ENCODE data around the gene GPR89B. TPM values are rescaled to one million over a fixed set of nuclear protein-coding genes. Genes with fewer than 3 reads are reported as not detected.
A peak's percentile ranks its signal among the peaks of the same experiment; 100 is the strongest.
"Not testable (repeated sequence)": the region's sequence is repeated elsewhere in the genome, so short reads cannot be mapped to it uniquely, and the experiment has no call there.

The GPR89B gene
- total RNA-seq, 1 experiment from 2014 or later = 20.1 TPM

DNA sequence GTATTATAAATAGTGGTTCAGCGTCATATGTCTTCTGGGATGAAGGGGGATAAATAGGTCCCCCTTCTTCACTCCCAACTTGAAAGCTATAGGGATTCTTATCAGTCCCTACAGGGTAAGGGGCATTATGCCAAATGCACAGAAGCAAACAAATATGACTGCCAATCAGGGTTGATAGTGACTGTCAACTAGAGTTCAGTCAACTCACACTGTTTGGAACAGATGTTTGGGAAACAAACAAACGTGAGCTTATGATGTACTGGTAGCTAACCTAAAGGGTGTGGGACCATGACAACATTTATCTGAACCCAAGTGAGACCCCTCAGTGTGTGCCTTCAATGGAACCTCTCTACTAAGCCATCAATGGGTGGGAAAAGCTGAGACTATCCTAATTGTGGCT is 67.9 kb downstream of the GPR89B start:
- DNase-seq, H3K4me3 ChIP-seq, H3K36me3 ChIP-seq, H3K9me3 ChIP-seq, H3K27me3 ChIP-seq: not testable (repeated sequence)

GRCh38 chr1:148007724-148008123 is 79.5 kb downstream of the GPR89B start:
- H3K4me3 ChIP-seq, H3K9me3 ChIP-seq, DNase-seq: not testable (repeated sequence)

DNA sequence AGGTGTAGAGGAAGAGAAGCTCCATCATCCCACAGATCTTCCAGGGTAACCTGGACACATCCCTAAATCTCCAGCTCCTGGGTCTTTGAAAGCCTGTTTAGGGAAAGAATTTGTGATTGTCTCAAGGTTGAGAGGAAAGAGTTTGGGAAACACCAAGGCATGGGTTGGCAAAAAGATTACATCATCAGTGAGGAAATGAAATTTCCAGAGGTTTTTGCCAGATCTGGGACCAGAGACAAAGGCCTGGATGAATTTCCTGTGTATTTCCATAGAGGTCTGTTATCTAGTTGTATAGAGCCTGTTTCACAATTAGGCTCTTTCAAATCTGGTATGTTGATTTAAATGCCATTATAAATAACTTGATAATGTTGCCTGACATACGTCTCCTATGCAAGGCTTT is 82.3 kb downstream of the GPR89B start:
- no peak overlapping the region for H3K4me3 ChIP-seq
- no peak for DNase-seq
- H3K9me3 ChIP-seq = no peaks in the 10 kb centered on the region
- H3K27me3 ChIP-seq = no peaks in the 10 kb centered on the region
- H3K36me3 ChIP-seq = no peaks in the 10 kb centered on the region

More at GRCh38 chr1:148007724-148008123, 79.5 kb downstream of the GPR89B start:
- H3K27me3 ChIP-seq, H3K36me3 ChIP-seq: not testable (repeated sequence)

GRCh38 chr1:148013177-148014144 is 85.2 kb downstream of the GPR89B start:
- not testable (repeated sequence) for H3K27me3 ChIP-seq, H3K9me3 ChIP-seq, H3K36me3 ChIP-seq, DNase-seq, H3K4me3 ChIP-seq

- not testable (repeated sequence) for H3K9me3 ChIP-seq, H3K27me3 ChIP-seq, H3K36me3 ChIP-seq
- DNase-seq = peak; percentile 11
- H3K4me3 ChIP-seq = peak overlapping the region; percentile 26
Measured at GRCh38 chr1:148014289-148015200, 86.3 kb downstream of the GPR89B start.

GRCh38 chr1:148024918-148025317 is 96.7 kb downstream of the GPR89B start:
- H3K4me3 ChIP-seq, H3K36me3 ChIP-seq, H3K27me3 ChIP-seq, DNase-seq, H3K9me3 ChIP-seq: not testable (repeated sequence)

DNA sequence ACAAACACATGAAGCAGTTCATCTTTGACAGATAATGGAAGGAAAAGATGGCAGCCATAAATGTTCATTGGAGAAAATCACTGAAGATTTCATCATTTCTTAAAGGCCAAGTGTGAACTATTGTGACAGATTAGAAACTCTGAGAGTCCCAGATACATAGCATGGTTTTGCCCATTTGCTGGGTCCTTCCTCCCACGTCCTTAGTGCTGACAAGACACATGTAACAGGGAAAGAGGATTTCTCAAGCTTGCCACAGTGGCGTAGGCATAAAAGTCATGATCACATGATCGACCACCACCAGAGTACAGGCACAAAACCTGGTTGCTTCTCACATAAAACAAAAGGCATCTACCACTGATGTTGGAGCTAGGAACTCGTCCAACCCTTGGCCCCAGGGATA is 98.8 kb downstream of the GPR89B start:
- H3K36me3 ChIP-seq, DNase-seq, H3K27me3 ChIP-seq, H3K4me3 ChIP-seq, H3K9me3 ChIP-seq: not testable (repeated sequence)

- not testable (repeated sequence) for H3K36me3 ChIP-seq, H3K4me3 ChIP-seq, H3K9me3 ChIP-seq, DNase-seq, H3K27me3 ChIP-seq
Measured at GRCh38 chr1:148032247-148032646, 104.0 kb downstream of the GPR89B start.

DNA sequence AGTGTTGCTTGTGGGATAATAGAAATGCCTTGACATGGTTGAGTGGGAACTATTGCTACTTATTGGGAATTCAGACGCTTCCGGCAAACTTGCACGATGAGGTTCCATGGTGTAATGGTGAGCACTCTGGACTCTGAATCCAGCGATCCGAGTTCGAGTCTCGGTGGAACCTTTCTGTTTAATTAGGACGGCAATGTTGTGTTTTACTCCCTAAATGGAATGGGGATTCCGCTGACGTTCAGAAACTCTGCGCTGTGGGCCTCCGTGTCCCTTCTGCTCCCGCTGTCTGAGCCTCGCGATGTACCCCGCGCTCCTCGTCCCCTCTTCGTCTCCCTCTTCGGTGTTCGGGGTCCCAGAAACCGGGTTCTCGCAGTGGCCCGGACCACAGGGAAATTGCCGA is 104.5 kb downstream of the GPR89B start:
- H3K36me3 ChIP-seq, H3K4me3 ChIP-seq, H3K27me3 ChIP-seq, H3K9me3 ChIP-seq, DNase-seq: not testable (repeated sequence)

DNA sequence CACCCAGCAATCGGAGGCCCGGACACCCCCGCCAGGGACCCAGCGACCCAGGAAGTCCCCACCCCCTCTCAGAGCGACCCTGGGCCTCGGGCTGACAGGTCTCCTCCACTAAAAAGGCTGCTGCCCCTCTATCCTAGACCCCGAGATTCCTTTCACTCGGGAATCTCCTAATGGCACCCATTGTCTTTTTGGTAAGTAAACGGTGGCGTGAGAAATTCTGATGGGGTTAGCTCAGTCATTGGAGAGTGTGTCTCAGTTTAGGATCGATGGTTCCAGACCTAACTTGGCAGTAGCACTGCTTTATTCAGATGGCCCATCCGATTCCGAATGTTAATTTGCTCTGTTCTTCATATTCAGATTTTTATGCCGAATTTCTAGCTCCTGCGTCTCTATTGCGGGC is 104.9 kb downstream of the GPR89B start:
- DNase-seq, H3K36me3 ChIP-seq, H3K4me3 ChIP-seq, H3K9me3 ChIP-seq, H3K27me3 ChIP-seq: not testable (repeated sequence)

- H3K36me3 ChIP-seq, H3K27me3 ChIP-seq, DNase-seq, H3K9me3 ChIP-seq: not testable (repeated sequence)
- H3K4me3 ChIP-seq = peak overlapping the region; percentile 51
Measured at GRCh38 chr1:148037850-148038461, 109.7 kb downstream of the GPR89B start.

GRCh38 chr1:148038462-148039333 is 110.5 kb downstream of the GPR89B start:
- H3K36me3 ChIP-seq, H3K9me3 ChIP-seq, H3K27me3 ChIP-seq: not testable (repeated sequence)
- peak overlapping the region; percentile 51 for H3K4me3 ChIP-seq
- peak; percentile 64 for DNase-seq

Other genes with a start within 250 kb of the GPR89B start
- gene GJA5, start 167.8 kb upstream of the GPR89B start, total RNA-seq (2014; rRNA removed; shearing (Covaris generic); ENCODE audit: low replicate concordance) = not detected in 2 replicates
- not detected in 2 replicates for gene GJA8, start 25.6 kb upstream of the GPR89B start, total RNA-seq (2014; rRNA removed; shearing (Covaris generic); ENCODE audit: low replicate concordance)
- gene NBPF11, start 223.9 kb downstream of the GPR89B start, total RNA-seq (2014; rRNA removed; shearing (Covaris generic); ENCODE audit: low replicate concordance) = 2.1 and 2.5 TPM in 2 replicates